Bone marrow (tissue), 2 donors: ENCODE results near the gene TK2.
"Not testable (repeated sequence)": the region's sequence is repeated elsewhere in the genome, so short reads cannot be mapped to it uniquely, and the experiment has no call there.

Source experiments
- DNase-seq, 2 donors: peaks; one replicate each; lab custom pipeline; 2025; lab: John Stamatoyannopoulos, UW

The TK2 gene

DNA sequence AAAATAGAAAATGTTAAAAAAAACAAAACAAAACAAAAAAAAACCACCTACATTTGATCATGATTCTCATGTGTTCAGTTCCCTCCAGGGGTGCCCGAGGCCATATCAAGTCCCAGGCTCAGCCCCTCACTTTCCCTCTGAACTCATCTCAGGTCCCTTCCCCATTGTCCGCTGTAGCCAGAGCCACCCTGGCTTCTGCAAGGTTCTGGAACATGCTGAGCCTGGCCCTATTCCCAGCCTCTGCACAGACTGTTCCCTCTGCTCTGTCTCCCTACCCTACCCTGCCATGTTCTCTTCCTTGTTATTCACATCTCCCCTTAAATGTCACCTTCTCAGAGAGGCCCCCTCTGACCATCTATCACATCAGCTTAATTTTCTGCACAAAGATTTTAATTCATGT is 46.9 kb downstream of the TK2 start:
- DNase-seq: no peak

DNA sequence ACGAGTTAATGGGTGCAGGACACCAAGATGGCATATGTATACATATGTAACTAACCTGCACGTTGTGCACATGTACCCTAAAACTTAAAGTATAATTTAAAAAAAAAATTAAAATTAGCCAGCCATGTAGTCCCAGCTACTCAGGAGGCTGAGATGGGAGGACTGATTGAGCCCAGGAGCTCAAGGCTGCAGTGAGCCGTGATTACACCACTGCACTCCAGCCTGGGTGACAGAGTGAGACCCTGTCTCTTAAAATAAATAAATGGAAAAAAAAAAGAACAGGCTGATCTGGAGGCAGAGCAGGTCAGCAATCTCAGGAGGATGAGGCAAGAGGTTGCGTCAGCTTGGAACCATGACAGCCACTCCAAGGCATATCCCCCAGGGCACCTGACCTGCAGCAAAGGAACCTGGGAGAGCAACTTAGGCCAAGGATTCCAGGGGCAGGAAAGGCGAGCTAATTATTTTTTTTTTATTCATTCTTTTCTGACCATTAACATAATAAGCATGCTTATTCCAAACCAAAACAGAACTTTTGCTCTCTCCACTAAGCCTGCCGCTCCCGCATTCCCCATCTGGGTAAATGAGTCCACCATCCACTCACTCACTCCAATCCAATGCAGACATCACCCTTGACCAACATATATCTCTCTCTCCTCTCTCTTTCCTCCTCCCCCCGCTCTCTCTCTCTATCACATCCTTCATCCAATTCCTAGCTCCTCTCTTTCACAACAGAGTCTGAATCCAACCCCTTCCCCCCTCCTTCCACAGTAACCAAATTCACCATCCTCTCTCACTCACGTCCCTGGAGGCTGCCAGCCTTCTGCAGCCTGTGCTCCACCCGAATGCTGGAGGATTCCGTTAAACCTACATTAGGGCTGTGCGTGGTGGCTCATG is 47.7 kb downstream of the TK2 start:
- no peak for DNase-seq

DNA sequence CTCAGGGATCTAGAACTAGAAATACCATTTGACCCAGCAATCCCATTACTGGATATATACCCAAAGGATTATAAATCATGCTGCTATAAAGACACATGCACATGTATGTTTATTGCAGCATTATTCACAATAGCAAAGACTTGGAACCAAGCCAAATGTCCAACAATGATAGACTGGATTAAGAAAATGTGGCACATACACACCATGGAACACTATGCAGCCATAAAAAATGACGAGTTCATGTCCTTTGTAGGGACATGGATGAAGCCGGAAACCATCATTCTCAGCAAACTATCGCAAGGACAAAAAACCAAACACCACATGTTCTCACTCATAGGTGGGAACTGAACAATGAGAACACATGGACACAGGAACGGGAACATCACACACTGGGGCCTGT is 48.4 kb downstream of the TK2 start:
- not testable (repeated sequence) for DNase-seq

DNA sequence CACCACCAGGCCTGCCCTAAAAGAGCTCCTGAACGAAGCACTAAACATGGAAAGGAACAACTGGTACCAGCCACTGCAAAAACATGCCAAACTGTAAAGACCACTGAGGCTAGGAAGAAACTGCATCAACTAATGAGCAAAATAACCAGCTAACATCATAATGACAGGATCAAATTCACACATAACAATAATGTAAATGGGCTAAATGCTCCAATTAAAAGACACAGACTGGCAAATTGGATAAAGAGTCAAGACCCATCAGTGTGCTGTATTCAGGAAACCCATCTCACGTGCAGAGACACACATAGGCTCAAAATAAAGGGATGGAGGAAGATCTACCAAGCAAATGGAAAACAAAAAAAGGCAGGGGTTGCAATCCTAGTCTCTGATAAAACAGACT is 52.0 kb downstream of the TK2 start:
- DNase-seq: not testable (repeated sequence)

DNA sequence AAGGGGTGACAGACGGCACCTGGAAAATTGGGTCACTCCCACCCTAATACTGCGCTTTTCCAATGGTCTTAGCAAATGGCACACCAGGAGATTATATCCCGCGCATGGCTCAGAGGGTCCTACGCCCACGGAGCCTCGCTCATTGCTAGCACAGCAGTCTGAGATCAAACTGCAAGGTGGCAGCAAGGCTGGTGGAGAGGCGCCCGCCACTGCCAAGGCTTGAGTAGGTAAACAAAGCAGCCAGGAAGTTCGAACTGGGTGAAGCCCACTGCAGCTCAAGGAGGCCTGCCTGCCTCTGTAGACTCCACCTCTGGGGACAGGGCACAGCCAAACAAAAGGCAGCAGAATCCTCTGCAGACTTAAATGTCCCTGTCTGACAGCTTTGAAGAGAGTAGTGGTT is 53.7 kb downstream of the TK2 start:
- DNase-seq: not testable (repeated sequence)

DNA sequence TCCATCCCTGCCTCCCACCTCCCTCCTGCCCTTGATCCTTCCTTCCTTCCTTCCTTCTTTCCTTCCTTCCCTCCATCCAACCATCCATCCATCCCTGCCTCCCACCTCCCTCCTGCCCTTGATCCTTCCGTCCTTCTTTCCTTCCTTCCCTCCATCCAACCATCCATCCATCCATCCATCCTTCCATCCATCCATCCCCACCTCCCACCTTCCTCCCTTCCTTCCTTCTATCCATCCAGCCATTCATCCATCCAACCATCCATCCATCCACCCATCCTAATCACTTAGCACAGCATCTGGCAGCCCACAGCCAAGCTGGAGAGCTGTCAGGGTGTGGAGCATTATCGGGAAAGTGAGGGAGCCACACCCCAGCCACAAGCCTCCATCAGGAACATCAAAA is 54.5 kb downstream of the TK2 start:
- DNase-seq: no peak

DNA sequence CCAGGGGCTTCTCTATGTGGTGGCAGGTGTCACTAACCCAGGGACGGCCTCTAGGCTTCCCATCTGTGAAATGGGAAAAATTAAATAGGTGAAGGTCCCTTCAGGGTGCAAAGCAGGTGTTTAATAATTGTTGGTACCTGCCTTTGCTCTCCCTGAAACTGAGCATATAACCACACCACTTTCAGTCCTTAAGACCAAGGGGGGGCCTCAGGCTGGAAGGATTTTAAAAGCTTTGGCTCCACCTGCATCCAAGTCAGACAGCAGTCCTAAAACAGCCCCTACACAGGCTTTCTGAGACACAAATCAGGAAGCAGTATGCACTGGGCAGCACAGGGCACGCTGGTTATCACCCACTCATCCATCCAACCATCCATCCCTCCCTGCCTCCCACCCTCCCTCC is 55.0 kb downstream of the TK2 start:
- no peak for DNase-seq

DNA sequence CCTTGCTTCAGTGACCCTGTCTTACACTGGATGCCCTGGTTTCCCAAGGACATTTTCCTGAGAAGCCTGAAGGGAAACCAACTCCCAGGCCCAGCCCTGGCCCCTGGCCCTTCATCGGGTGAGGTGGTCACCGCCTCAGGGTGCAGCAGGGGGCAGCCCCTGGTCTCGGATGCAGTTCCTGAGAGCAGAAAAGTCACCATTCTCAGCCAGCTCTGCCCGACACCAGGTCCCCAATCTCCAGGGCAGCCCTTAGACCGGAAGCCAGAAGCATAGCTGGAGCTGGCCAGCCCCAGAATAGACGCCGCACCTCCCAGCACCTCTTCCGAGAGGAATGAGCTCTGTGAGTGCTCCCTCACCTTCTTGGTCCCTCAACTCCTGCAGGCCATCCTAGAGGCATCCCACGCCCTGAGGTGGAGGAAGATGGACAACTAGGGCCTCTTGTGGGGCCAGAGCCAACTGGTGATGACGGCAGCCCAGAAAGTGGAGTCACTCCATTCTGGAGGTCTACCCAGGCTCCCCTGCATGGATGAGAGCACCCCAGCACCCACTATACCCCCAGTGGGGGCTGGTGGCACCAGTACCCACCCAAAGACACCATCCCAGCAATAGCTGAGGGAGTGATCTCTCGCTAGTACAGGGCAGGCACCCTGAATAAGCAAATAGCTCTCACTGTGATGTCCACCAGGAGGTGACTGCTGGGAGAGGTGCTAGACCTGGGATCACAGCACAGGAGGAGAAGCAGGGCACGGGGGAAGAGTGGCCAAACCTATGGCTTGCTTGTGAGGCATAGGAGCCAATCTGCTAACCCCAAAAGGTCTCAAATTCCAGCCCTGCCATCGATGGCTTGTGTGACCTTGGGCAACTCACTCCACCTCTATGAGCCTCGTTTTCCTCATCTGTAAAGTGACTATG is 56.2 kb downstream of the TK2 start:
- no peak for DNase-seq

DNA sequence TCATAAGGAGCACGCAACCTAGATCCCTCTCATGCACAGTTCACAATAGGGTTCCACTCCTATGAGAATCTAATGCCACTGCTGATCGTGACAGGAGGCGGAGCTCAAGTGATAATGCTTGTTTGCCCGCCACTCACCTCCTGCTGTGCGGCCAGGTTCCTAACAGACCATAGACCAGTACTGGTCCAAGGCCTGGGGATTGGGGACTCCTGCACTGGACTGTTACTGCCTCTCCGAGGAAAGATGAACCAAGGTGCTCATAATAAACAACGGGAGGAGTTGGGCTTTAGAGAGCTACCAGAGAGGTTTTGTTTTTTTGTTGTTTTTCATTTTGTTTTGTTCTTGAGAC is 58.2 kb downstream of the TK2 start:
- DNase-seq: no peak

DNA sequence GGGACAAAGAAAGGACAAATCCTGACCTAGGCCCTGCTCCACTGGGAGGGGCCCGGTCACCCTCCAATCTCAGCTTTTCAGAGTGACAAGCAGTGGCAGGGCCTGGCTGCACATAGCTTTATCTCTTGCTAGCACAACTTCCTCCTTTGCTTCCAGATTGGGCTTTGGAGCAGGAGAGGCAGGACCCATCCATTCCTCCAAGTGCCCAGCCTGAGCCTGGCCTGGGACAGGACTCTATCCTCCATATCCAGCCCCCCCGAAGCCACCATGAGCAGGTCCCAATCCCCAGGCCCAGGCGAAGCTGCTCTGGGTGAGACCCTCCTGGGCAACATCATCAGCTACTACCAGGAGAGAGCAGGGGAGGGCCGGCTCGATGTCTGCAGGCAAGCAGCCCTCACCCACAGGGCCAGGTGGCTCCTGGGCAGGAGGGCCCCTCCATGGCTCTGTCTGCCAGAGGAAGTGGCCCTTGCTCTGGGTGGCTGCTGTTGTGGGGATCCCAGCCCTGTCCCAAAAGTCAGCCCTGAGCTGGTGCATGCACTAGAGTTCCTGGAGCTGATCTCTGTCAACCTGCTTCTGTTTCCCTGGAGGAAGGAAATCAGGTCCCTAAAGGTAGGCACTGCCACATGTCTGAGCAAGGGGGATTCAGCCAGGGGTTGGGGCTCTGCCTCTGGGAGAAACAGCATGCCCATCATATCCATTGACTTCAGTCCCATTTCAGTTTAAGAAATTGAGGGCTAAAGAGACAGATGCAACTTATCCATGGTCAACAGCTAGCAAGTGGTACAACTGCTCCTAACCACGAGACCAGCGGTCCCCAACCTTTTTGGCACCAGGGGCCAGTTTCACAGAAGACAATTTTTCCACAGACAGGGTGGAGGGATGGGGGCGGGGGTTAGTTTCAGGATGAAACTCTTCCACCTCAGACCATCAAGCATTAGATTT is 58.9 kb downstream of the TK2 start:
- DNase-seq: no peak

DNA sequence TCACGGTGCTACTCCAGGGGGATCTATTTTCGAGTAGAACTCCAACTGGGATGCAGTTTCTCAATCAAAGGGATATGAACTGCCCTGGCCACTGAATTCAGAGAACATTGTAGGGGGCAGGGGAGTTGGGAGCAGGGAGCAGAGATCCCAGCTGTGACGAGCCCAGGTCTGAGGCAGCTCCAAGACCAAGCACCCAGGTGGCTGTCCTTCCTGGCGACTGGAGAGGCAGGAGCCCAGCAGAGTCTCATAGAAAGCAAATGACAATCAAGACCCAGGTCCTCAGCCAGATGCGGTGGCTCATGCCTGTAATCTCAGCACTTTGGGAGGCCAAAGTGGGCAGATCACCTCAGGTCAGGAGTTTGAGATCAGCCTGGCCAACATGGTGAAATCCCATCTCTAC is 60.1 kb downstream of the TK2 start:
- DNase-seq: no peak

DNA sequence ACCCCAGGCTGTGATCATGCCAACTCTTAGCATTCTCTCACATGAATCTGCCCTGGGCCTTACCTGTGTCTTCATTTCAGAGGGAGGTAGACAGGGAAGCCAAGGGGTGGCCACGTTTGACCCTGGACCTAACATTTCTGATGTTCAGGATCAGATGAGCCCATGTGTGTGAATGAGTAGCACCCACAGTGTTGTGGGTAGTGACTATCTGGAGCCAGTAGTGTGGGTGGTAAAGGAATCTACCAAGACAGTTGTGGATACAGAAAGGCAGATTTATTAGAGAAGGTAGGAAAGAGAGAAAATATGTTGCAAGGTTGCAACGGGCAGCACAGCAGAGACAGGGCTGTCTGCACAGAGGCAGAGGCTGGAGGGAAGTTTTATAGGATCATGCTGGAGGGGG is 60.5 kb downstream of the TK2 start:
- DNase-seq: no peak

DNA sequence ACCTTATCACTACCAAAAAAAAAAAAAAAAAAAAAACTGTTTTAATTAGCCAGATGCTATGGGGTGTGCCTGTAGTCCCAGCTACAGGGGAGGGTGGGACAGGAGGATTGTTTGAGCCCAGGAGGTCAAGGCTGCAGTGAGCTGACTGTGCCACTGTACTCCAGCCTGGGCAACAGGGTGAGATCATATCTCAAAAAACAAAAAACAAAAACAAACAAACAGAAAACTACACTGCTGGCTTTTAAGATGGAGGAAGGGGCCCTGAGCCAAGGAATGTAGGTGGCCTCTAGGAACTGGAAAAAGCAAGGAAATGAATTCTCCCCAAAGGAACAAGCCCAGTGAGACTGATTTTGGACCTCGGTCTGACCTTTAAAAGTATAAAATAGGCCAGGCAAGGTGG is 61.4 kb downstream of the TK2 start:
- no peak for DNase-seq

DNA sequence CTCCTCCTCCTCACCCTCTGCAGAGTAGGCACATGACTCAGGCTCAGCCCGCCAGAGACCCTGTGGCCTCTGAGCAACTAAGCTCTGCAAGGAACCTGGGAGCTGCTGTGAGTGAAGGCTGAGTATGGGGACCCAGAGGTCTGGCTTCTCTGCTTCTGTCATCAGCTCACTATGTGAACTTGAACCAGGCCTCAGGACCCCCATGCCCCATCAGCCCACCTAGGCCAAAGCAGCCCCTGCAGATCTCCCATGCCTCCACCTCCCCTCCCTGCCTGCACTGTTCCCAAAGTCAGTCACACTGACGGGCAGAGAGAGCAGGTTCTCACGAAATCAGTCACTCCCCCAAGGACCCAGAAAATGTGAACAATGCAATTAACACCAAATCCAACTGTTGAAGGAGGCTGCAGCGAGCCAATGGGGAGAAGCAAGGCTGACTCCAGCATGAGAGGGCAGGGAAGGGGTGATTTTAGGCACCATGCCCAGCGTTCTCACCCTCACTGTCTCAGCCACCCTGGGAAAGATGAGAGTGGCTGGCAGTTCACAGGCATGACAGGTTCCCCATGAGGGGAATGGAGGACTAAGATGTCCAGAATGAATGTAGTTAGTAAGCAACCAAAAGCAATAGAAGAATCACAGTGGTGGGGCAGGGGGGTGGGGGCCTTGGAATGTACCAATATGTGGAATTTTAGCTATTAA is 62.2 kb downstream of the TK2 start:
- DNase-seq: no peak

DNA sequence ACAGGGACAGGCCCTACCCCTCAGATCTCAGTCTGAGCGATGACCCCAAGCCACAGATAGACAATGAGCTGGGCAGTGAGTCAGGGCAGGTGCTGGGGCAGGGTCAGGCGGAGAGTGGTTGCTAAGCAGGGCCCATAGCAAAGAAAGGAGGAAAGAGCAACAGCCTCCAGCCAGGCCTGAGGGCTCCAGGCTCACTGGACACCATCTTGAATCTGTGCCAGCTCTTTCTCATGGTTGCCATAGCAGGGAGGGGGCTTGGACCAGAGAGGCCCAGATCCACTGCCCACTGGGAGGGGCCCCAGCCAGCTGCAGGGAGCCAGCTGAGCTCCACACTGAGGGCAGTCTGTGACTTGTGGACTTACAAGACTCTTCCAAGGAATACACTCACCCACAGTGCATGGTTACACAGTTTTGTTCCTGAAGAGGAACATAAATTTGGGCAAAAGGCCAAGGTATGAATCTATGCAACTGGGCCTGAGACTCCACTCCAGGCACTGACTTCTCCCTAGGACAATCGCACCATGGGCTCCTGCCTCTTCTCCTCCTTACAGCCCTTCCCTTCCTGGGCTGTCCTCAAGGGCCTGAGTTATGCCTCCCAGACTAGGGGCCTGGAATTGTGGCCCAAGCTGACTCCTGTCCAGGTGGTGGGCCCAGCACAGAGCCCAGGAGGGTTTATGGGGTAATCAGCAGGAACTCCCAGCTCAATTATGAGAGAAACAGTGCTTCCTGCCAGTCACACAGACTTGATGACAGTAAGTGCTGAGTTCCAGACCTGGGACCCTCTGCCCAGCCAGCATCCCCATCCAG is 62.9 kb downstream of the TK2 start:
- no peak for DNase-seq

DNA sequence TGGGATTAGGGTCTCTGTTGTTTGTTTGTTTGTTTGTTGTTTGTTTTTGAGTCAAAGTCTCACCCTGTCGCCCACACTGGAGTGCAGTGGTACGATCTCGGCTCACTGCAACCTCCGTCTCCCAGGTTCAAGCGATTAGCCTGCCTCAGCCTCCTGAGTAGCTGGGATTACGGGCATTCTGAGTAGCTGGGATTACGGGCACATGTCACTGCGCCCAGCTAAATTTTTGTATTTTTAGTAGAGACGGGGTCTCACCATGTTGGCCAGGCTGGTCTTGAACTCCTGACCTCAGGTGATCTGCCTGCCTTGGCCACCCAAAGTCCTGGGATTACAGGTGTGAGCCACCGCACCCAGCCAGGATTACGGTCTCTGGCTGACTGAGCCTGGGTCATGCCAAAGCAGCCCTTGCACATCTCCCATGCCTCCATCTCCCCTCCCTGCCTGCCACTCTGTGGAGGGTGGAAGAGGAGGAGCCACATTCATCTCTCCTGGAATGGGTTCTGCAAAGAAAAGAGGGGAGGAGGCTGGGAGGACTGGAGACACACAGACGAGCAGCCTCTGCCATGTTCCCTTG is 63.6 kb downstream of the TK2 start:
- DNase-seq: no peak

DNA sequence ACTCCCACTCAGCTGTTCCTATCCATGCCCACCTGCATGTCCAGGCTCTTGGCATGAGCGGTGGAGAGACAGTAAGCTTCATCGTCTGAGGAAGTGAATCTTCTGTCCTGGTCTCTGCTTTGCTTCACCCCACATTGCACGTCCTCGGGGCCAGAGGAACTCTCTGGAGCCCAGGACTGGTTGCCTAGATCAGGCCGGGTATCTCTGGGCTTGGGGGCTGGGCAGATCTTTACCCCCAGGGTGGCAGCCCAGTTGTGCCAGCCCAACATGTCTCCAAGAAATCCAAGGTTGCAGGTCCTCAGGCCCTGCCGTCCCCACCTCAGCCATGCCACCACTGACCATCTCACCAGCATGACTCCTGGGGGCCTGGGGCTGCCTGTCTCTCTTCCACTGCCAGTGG is 64.5 kb downstream of the TK2 start:
- DNase-seq: no peak

DNA sequence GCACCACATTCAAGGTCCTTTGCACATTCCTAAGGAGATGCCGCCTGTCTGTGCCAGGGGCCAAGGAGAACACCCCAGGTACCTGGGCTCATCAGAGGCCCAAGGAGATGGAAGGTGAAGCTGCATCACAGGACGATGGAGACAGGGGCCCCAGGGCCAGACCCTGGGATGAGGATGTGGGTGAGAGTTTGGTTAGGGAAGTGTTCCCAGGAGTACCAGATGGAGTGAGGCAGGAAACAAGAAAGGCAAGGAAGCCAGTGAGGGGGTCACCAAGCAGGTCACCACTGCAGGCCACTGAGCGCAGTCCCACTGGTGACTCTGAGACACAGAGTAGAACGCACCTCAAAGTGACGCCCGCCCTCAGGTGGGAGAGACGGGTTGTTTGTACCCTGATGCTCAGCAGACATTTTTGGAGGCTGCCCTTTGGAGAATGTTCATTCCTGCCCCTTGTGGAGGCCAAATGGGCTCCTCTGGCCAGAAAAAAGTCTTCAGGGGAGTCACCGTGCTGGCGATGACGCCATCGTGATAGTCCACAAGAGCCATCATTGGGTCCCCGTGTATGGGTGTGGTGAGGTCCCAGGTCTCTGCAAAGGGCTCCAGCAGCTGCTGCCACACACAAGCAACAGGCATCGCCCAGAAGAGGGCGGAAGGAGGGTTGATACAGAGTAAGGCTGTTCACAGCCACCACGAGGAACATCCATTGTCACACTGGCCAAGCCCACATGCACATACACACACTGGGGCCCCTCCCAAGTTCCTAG is 65.3 kb downstream of the TK2 start:
- no peak for DNase-seq

DNA sequence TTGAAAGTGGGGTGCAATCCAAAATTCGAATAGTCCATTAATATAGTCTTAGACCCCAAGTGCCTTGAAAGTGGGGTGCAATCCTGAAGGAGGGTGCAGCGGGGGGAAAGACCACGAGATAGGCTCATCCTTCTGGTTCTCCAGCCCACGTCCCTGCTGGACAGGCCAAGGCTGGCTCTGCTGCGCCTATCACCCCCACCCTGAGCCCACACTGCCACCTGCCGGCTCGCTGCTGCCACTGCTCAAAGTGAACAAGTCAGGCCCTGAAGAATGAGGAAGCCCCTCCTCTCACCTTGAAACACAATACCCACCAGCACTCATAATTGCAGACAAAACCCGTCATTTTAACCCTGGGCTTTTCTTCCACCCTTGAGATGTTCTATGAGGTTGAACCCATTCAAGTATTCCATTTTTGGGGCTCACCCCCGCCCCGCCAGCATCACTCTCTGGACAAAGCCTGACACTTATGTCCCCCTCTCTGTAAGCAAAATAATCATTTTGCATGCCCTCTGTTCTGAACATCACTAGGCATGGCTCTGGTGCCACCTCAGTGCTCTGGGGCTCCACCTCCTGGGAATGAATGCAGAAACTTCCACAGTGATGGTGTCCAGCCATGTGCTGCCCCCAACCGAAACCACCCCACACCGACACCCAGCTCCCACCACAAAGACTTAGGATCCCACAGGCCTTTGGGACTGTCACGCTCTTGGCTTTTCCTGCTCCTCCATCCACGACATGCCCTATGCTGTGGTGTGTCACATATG is 66.1 kb downstream of the TK2 start:
- DNase-seq: peak; percentile 37 to 54
